Thoracic aorta (tissue), 2 donors: ENCODE results near the gene SEPTIN10. TPM values are rescaled to one million over a fixed set of nuclear protein-coding genes. Genes with fewer than 3 reads are reported as not detected.

Source experiments
- ATAC-seq: fragments of 150-250 bp; one replicate; pipeline ENCODE4 v1.8.0; 2017; ENCODE audit warnings: low read depth; ENCODE audit not compliant: insufficient number of reproducible peaks, low FRiP score
- DNase-seq: peaks from one replicate; pipeline ENCODE4 v3.0.0-alpha.2; 2020; ENCODE audit warnings: low spot score
- H3K27ac ChIP-seq, 2 donors: fragments of 200-600 bp; sonication (generic); 1 replicate in 1 of 2; 2 replicates in 1 of 2; pipeline ENCODE4 v1.5.1; 2016; ENCODE audit warnings: mild to moderate bottlenecking in 2 of 2, moderate library complexity in 2 of 2
- H3K27me3 ChIP-seq: fragments of 200-600 bp; sonication (generic); replicated peaks from 2 replicates; pipeline ENCODE4 v1.6.0; 2016; ENCODE audit warnings: mild to moderate bottlenecking; ENCODE audit not compliant: insufficient read depth
- H3K36me3 ChIP-seq: fragments of 200-600 bp; sonication (generic); one replicate; pipeline ENCODE4 v1.5.1; 2016
- H3K4me1 ChIP-seq, 2 donors: fragments of 200-600 bp; sonication (generic); 1 replicate in 1 of 2; 2 replicates in 1 of 2; pipeline versions ENCODE4 v1.5.1 to v1.6.0; 2016; ENCODE audit warnings: low read depth in 2 of 2, mild to moderate bottlenecking in 1 of 2; ENCODE audit not compliant: control insufficient read depth in 1 of 2
- H3K4me3 ChIP-seq: fragments of 200-600 bp; sonication (generic); 2 replicates; pipeline ENCODE4 v1.5.1; 2016; ENCODE audit warnings: mild to moderate bottlenecking
- H3K9me3 ChIP-seq: fragments of 200-600 bp; sonication (generic); 2 replicates; pipeline ENCODE4 v1.5.1; 2016
- total RNA-seq, 2 donors: library from RNA; depleted of rRNA; stranded (reverse); fragments of >200 nt; gene quantifications; one replicate each; pipeline versions ENCODE4 v1.1.0 to v1.2.3, GENCODE V29; 2016
- TF ChIP-seq, protein P1 (sequence below): fragments of 200-600 bp; sonication (generic); IDR thresholded peaks from one replicate; pipeline ENCODE4 v1.5.1; 2019; ENCODE audit warnings: antibody characterized with exemption

SEPTIN10 gene
- total RNA-seq, 2 donors from 2014 or later = 80.0 to 106 TPM

DNA sequence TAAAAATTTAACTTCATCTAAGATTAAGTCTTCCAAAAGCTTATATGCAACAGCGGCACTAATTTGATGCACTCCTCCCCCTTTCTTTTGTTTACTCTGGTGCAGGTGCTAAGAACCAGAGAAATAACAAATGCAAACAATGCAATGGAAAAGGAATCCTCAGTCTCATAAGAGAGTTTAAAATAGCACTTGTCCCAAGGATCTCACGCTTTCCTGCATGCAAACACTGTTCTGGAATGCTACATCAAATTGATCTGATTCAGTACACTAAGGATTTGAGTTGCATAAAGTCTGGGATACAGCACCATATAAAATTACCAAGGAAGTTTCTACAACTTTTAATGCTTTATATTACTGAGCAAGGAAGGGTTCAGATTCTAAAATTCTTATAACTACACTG lies 50.5 kb downstream of the SEPTIN10 start:
- Histone ChIP-seq H3K4me3 (no peak overlapping the region), H3K9me3 (no peaks in the 10 kb centered on the region), H3K27me3 (no peaks in the 10 kb centered on the region), H3K36me3 (peaks cover 5% of the 10 kb centered on the region), H3K4me1 (peaks cover under 1 to 14% of the 10 kb centered on the region in 2 donors), H3K27ac (no peak overlapping the region)
- TF ChIP-seq, protein P1, sequence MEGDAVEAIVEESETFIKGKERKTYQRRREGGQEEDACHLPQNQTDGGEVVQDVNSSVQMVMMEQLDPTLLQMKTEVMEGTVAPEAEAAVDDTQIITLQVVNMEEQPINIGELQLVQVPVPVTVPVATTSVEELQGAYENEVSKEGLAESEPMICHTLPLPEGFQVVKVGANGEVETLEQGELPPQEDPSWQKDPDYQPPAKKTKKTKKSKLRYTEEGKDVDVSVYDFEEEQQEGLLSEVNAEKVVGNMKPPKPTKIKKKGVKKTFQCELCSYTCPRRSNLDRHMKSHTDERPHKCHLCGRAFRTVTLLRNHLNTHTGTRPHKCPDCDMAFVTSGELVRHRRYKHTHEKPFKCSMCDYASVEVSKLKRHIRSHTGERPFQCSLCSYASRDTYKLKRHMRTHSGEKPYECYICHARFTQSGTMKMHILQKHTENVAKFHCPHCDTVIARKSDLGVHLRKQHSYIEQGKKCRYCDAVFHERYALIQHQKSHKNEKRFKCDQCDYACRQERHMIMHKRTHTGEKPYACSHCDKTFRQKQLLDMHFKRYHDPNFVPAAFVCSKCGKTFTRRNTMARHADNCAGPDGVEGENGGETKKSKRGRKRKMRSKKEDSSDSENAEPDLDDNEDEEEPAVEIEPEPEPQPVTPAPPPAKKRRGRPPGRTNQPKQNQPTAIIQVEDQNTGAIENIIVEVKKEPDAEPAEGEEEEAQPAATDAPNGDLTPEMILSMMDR = no peak
- DNase-seq (no peak), ATAC-seq (no peak)

DNA sequence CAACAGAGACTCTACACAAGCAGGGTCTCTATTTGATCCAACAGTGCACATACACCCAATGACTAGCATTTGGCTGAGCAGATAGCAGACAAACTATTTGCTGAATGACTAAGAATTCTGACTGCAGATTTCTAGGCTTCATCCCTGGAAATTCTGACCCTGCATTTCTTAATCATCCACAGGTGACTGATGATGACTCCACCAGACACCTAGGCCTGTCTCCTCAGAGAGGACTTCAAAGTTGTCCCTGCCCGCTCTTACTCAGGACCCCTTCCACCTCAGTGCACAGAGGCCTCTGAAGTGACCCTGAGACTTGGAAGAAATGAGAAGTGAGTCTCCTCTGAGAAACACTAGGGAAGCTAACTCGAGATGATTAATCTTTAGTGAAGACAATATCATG lies 51.3 kb downstream of the SEPTIN10 start:
- DNase-seq = no peak
- ATAC-seq = no peak
- TF ChIP-seq, protein P1 = no peak
- Histone ChIP-seq H3K36me3 (peaks cover 5% of the 10 kb centered on the region), H3K9me3 (no peaks in the 10 kb centered on the region), H3K4me1 (peaks cover 3 to 19% of the 10 kb centered on the region in 2 donors), H3K27me3 (no peaks in the 10 kb centered on the region), H3K27ac (no peak overlapping the region), H3K4me3 (no peak overlapping the region)

DNA sequence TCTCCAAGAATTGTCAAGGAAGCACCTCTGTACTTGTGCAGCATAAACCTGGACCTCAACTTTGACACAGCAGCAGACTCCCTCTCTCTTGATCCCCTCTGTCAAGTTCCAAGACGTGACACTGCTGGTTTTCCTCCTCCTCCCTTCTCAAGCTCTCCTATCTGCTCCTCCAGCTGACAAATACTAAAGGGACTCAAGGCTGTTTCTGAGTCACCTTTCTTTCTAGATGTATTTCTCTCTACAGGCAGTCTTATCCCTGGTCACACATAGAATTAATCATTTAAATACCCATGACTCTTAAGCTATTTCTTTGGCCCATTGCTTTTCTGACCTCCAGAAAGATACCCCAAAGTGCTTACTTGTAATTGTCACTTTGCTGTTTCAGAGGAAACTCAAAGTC lies 53.5 kb downstream of the SEPTIN10 start:
- H3K27ac ChIP-seq = no peak overlapping the region
- TF ChIP-seq, protein P1 = no peak
- H3K27me3 ChIP-seq = no peaks in the 10 kb centered on the region
- peaks cover 5% of the 10 kb centered on the region for H3K36me3 ChIP-seq
- no peak overlapping the region for H3K4me3 ChIP-seq
- peaks cover 3 to 19% of the 10 kb centered on the region in 2 donors for H3K4me1 ChIP-seq
- no peaks in the 10 kb centered on the region for H3K9me3 ChIP-seq
- no peak for DNase-seq
- ATAC-seq = no peak

DNA sequence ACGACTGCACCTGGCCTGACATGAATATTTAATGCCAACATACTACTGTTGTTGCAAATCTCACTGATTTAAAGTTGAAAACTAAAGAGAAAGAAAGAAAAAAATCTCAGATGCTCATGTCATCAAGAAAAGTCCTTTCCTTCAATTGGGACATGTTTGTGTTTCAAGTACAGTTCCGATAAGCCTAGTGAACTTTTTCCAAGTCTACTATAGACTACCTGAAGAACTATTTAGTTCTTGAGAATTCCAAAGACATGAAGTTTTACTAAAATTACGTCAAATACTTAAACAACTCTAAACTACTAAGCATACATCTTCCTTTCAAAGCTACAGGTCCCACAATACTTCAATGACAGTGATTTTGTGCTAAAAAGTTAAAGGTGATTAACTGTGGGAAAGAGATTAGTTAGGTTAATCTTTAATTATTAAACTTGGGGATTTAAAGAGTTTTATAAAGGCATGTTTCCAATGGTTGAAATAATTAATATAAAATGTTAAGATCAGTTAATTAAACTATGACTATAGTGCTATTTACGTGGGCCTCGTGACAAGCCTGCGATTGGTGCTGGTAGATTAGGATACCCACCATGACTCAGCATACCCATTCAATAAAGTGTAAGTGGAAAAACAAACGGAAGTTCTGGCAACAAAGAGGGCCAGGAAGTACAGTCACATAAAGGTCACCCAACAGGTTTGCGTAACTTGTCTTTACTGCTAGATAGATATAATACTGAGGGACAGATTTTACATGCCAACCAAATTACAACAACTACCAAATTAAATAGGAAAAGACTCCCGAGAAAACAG lies 55.5 kb downstream of the SEPTIN10 start:
- DNase-seq = no peak

DNA sequence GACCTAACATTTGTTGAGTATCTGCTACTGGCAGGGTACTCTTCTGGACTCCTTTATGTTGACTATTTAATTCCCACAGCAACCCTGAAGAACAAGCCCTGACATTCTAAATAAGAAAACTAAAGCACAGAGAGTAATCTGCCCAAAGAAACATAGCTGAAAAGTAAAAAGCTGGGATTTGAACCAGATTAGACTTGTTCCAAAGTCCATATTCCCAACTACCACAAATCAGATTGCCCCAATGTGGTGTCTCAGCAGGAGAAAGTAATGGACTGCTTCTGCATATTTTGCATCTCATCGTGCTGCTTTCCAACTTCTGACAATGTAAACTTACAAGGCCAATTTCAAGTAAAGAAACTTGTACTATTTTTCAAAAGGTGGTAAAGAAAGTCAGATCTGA lies 56.5 kb downstream of the SEPTIN10 start:
- DNase-seq (no peak), ATAC-seq (no peak)
- Histone ChIP-seq H3K4me3 (no peak overlapping the region), H3K4me1 (peaks cover 3 to 19% of the 10 kb centered on the region in 2 donors), H3K27me3 (no peaks in the 10 kb centered on the region), H3K9me3 (no peaks in the 10 kb centered on the region), H3K27ac (peak overlapping the region in 1 of 2 donors; percentile 63), H3K36me3 (peaks cover 9% of the 10 kb centered on the region)
- TF ChIP-seq, protein P1 = no peak

More for the DNA sequence above, 55.5 kb downstream of the SEPTIN10 start:
- no peak overlapping the region for H3K4me3 ChIP-seq
- no peaks in the 10 kb centered on the region for H3K27me3 ChIP-seq
- ATAC-seq = peak; percentile 85
- H3K36me3 ChIP-seq = peaks cover 9% of the 10 kb centered on the region
- no peaks in the 10 kb centered on the region for H3K9me3 ChIP-seq
- H3K4me1 ChIP-seq = peaks cover 3 to 19% of the 10 kb centered on the region in 2 donors
- TF ChIP-seq, protein P1 = no peak
- H3K27ac ChIP-seq = peak overlapping the region in 1 of 2 donors; percentile 63
